NB4 (cell line): ENCODE data around the gene KAT2B.

Source experiments
- MYC ChIP-seq: IDR thresholded peaks from 2 replicates; pipeline ENCODE4 v1.6.1; 2011; ENCODE audit warnings: low read depth, low read length
- TF ChIP-seq, protein P1 (sequence below): IDR thresholded peaks from one replicate; pipeline ENCODE4 v1.5.1; 2012; ENCODE audit warnings: low read depth, low read length

GRCh38 chr3:20148466-20148865 is 108.2 kb downstream of the KAT2B start:
- TF ChIP-seq, protein P1, sequence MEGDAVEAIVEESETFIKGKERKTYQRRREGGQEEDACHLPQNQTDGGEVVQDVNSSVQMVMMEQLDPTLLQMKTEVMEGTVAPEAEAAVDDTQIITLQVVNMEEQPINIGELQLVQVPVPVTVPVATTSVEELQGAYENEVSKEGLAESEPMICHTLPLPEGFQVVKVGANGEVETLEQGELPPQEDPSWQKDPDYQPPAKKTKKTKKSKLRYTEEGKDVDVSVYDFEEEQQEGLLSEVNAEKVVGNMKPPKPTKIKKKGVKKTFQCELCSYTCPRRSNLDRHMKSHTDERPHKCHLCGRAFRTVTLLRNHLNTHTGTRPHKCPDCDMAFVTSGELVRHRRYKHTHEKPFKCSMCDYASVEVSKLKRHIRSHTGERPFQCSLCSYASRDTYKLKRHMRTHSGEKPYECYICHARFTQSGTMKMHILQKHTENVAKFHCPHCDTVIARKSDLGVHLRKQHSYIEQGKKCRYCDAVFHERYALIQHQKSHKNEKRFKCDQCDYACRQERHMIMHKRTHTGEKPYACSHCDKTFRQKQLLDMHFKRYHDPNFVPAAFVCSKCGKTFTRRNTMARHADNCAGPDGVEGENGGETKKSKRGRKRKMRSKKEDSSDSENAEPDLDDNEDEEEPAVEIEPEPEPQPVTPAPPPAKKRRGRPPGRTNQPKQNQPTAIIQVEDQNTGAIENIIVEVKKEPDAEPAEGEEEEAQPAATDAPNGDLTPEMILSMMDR, result no peak
- no peak for TF ChIP-seq MYC
